ENCODE measurements around the gene TMEM39B.
"Not testable (repeated sequence)": the region's sequence is repeated elsewhere in the genome, so short reads cannot be mapped to it uniquely, and the experiment has no call there.

Gene TMEM39B

GRCh38 chr1:32113436-32113835 lies 40.7 kb downstream of the TMEM39B start:
- DNase-seq, result not testable (repeated sequence)

DNA sequence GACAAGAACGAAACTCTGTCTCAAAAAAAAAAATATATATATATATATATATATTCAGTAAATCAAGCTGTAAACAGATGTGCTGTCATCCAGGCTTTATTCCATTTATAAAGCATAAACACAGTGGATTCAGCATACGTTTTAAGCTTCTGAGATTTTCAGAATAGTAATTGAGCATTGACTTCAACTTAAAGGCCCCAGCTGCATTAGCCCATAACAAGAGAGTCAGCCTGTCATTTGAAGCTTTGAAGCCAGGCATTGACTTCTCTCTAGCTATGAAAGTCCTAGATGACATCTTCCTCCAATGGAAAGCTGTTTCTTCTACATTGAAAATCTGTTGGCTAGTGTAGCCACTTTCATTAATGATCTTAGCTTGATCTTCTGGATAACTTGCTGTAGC lies 41.7 kb downstream of the TMEM39B start:
- no peak for DNase-seq

GRCh38 chr1:32115496-32115895 lies 42.8 kb downstream of the TMEM39B start:
- no peak for DNase-seq

GRCh38 chr1:32116531-32116930 lies 43.8 kb downstream of the TMEM39B start:
- no peak for DNase-seq

DNA sequence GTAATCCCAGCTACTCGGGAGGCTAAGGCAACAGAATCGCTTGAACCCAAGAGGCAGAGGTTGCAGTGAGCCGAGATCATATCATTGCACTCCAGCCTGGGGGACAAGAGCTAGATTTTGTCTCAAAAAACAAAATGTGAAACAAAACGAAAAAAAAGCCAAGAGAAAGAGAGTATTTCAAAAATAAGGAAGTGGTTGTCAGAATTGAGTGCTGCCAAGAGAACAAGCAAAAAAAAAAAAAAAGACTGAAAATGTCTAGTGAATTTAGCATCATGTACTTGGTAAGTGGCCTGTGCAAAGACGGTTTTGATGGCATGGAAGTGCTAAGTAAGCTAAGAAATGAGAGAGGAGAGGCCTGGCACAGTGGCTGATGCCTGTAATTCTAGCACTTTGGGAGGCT lies 49.4 kb downstream of the TMEM39B start:
- peak; percentile 47 to 48 for DNase-seq

GRCh38 chr1:32123361-32123760 lies 50.6 kb downstream of the TMEM39B start:
- DNase-seq, result not testable (repeated sequence)

DNA sequence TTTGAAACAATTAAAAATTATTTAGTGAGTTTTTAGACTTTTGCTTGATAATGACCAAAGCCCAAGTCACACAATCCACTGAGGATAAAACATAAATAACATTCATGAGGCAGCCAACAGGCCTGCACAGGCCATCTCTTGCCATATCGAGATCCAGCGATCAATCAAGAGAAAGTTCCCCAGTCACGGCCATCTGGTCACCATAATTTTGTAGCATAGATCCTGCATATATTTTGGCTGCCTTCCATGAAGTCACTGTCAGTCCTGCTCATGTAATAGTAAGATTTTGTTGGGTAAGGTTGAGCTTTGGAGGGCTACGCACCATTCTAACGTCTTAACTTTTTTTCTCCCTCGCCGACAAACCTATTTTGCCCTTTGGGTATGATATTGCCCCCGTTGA lies 52.6 kb downstream of the TMEM39B start:
- DNase-seq, result no peak

GRCh38 chr1:32126770-32127169 lies 54.0 kb downstream of the TMEM39B start:
- DNase-seq, result peak in 1 of 2 experiments; percentile 21

DNA sequence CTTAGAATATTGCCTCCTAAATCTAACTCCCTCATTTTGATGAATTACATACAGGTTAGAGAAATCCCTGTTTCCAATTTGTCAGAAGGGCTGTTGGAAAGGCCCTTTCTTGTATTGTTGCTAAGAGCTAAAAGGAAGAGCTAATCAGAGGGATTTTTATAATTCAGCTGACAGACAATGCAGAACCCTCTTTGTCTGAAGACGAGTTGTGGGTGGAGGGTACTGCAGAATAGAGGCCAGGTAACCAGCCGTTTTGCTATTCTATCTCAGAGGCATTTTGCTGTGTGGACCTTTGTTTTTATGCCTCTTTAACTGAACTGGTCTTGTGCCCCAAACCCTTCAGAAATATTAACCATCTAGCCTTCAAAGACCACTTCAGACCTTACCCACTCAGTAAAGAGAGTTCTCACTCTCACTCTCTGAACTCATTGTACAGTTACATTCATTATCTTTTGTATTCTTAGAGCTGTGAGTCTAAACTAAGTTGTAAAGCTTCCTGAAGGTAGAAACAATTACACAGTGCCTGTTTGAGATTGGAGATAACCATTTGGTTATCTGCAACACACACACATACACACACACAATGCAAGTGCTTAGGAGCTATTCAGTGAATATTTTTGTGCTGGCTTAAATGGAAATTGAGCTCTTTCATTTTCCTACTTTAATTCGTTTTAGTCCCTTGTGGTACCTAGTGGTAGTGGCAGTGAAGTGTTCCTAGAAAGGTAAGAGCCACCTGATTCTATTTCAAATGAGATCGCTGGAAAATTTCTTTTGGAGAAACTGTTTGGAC lies 54.9 kb downstream of the TMEM39B start:
- DNase-seq, result no peak

GRCh38 chr1:32128479-32128878 lies 55.7 kb downstream of the TMEM39B start:
- peak in 1 of 2 experiments; percentile 16 for DNase-seq

DNA sequence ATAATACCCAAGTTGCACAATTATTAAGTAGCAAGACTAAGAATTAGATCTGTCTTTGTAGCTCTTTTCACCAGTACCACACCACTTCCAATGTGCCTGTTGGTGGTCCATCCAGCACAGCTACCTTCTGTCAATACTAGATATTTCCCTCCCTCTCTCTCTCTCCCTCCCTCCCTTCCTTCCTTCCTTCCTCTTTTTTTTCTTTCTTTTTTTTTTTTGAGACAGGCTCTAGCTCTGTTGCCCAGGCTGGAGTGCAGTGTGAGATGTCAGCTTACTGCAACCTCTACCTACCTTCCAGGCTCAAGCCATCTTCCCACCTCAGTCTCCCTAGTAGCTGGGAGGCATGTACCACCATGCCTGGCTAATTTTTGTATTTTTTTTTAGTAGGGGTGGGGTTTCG lies 56.2 kb downstream of the TMEM39B start:
- DNase-seq, result no peak

- not testable (repeated sequence) for DNase-seq
These were observed 61.2 kb downstream of the TMEM39B start for GRCh38 chr1:32133950-32134280.

DNA sequence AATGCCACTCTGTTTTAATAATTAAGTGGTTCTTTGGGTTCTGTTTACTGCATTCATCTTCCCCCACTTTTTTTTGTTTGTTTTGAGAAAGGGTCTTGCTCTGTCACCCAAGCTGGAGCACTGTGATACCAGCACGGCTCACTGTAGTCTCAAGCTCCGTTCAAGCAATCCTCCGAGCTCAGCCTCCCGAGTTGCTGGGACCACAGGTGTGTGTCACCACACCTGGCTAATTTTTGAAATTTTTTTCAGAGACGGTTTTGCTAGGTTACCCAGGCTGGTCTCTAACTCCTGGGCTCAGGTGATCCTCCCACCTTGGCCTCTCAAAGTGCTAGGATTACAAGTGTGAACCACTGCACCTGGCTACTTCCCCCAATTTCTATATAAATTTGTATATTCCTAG lies 64.4 kb downstream of the TMEM39B start:
- no peak for DNase-seq

GRCh38 chr1:32138965-32139364 lies 66.2 kb downstream of the TMEM39B start:
- no peak for DNase-seq

GRCh38 chr1:32142446-32143301 lies 69.9 kb downstream of the TMEM39B start:
- no peak for DNase-seq

- DNase-seq, result not testable (repeated sequence)
These were observed 70.6 kb downstream of the TMEM39B start for GRCh38 chr1:32143302-32143695.

DNA sequence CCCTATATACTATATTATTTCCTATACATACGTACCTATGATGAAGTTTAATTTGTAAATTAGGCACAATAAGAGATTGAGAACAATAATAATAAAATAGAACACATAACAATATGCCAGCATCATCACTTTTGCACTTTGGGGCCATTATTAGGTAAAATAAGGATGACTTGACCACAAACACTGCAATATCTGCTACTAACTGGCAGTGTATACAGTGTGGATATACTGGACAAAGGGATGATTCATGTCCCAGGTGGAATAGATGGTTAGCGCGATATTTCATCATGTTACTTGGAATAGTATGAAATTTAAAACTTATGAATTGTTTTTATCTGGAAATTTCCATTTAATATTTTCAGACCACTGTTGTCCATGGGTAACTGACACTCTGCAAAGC lies 71.3 kb downstream of the TMEM39B start:
- DNase-seq, result no peak

GRCh38 chr1:32147799-32148198 lies 75.1 kb downstream of the TMEM39B start:
- DNase-seq, result not testable (repeated sequence)

DNA sequence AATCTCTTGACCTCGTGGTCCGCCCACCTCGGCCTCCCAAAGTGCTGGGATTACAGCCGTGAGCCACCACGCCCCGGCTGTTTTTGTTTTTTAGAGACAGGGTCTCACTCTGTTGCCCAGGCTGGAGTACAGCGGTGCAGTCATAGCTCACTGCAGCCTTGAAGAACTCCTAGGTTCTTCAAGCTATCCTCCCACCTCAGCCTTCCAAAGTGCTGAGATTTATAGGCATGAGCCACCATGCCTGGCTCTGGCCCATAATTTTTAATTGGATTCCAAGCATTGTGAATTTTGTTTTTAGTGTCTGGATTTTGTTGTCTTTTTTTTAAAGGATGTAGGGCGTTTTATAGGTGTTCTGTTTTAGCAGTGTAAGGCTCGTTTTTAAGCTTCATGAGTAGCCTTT lies 78.1 kb downstream of the TMEM39B start:
- DNase-seq, result no peak

DNA sequence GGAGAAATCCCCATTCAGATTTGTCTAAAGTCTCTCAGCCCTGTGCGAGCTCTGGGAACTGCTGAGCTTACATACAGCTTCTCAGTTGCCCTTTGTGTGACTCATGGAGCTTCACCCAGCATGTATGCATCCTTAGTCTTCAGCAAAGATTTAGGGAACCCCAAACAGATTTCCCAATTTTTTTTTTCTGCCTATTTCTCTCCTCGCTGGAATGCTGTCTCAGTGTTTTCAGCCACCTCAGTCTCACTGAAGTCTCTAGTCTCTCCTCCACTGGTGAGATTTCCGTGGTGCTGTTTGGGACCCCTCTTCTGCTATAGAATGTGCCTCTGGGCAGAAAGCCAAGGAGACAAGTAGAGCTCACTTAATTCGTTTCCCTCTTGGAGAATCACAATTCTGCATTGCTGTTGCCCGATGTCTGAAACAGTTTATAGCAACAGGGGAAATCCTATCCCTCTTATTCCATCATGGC lies 78.6 kb downstream of the TMEM39B start:
- DNase-seq, result no peak

Data from Kasumi-1 (cell line).